Breast epithelium (tissue), 3 donors: Measurements from ENCODE around the gene CLASP2.

Source experiments
- POLR2AphosphoS5 ChIP-seq, 3 donors: sonication (generic); formaldehyde crosslinking; IDR thresholded peaks; one replicate each; pipeline ENCODE4 v1.6.1; 2017; ENCODE audit warnings: antibody characterized with exemption in 3 of 3
- TF ChIP-seq, protein P1 (sequence below), 3 donors: fragments of 450-650 bp; IDR thresholded peaks; one replicate each; pipeline ENCODE4 v1.5.1; 2016 to 2017; ENCODE audit warnings: antibody characterized with exemption in 3 of 3, mild to moderate bottlenecking in 3 of 3, moderate library complexity in 3 of 3

DNA sequence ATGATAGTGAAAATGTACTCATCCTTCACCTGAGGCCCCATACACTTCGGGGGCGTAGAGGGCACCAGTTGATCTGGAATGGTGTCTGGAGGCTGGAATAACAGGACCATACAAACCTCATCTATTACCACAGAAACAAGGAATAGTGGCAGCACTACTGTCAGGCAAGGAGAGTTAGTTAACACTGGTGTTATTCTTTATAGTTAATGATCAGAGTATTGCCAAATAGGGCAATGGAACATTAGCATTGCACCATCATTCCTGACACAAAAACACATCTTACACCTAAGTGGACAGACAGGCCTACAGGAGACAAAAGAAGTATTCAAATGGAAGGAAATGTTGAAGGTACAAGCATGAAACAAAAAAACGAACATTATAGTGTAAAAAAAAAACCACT, 140.9 kb downstream of the CLASP2 start:
- TF ChIP-seq, protein P1, sequence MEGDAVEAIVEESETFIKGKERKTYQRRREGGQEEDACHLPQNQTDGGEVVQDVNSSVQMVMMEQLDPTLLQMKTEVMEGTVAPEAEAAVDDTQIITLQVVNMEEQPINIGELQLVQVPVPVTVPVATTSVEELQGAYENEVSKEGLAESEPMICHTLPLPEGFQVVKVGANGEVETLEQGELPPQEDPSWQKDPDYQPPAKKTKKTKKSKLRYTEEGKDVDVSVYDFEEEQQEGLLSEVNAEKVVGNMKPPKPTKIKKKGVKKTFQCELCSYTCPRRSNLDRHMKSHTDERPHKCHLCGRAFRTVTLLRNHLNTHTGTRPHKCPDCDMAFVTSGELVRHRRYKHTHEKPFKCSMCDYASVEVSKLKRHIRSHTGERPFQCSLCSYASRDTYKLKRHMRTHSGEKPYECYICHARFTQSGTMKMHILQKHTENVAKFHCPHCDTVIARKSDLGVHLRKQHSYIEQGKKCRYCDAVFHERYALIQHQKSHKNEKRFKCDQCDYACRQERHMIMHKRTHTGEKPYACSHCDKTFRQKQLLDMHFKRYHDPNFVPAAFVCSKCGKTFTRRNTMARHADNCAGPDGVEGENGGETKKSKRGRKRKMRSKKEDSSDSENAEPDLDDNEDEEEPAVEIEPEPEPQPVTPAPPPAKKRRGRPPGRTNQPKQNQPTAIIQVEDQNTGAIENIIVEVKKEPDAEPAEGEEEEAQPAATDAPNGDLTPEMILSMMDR (IDR thresholded peaks at IDR 0.05), result no peak
- TF ChIP-seq POLR2AphosphoS5 (IDR thresholded peaks at IDR 0.05), result no peak
